Measurements from ENCODE around the gene SLIT3.
"Not testable (repeated sequence)": the region's sequence is repeated elsewhere in the genome, so short reads cannot be mapped to it uniquely, and the experiment has no call there.

SLIT3 gene

DNA sequence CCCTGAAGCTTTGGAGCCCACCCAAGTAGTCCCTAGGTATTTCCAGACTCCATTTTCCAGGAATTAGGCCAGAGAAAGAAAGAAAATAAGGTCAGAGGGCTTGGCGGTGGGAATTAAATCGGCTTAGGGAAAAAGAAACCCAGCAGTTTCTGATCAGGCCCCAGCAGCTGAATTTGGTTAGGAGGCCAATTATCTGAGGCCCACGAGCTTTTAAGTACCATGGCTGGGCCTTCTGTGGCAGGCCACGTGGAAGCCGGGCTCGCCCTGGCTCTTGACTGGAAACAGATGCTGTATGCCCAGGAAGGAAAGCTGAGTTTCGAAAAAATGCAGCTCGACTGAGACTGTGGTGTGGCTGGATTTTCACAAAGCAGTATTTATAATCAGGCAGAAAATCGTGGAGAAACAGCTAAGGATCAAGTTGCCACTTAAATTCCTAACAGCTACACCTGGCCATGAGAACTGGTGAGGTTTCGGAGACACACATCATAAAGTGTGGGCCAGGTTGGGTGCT lies 646.7 kb downstream of the SLIT3 start:
- no peak for DNase-seq (ENCODE audit: insufficient read length, low spot score)
- no peak for FAIRE-seq
- TF ChIP-seq POLR2AphosphoS5 (IDR thresholded peaks at IDR 0.05; ENCODE audit: low read depth, low read length) (no peak), TAF1 (IDR thresholded peaks at IDR 0.05; ENCODE audit: low read depth, low read length) (no peak), SPI1 (IDR thresholded peaks at IDR 0.05; ENCODE audit: low read depth, low read length) (no peak), POLR2A (IDR thresholded peaks at IDR 0.05; ENCODE audit: low read depth, low read length) (no peak), PAX5 (IDR thresholded peaks at IDR 0.05; ENCODE audit: insufficient read depth, low read length, severe bottlenecking) (no peak), POU2F2 (IDR thresholded peaks at IDR 0.05; ENCODE audit: low read depth, low read length) (no peak)

DNA sequence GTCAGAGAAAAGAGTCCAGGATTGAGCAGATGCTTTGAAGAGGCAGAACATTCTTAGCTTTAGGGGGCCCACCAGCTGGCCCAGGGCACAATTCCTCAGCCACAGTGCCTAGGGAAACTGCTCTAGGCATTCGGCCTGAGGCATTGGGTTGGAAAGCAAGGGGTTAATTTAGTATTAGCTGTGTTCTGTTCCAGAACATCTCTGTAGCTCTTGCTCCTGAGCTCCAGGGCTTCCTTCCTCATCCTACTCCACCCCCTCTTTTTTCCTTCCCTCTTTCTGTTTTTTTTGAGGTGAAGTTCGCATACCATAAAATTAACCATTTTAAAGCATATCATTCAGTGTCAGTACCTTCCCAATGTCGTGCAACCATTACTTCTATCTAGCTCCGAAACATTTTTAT lies 647.3 kb downstream of the SLIT3 start:
- DNase-seq (ENCODE audit: insufficient read length, low spot score) (no peak), FAIRE-seq (no peak)
- TF ChIP-seq POLR2A (IDR thresholded peaks at IDR 0.05; ENCODE audit: low read depth, low read length) (no peak), PAX5 (IDR thresholded peaks at IDR 0.05; ENCODE audit: insufficient read depth, low read length, severe bottlenecking) (no peak), SPI1 (IDR thresholded peaks at IDR 0.05; ENCODE audit: low read depth, low read length) (no peak), TAF1 (IDR thresholded peaks at IDR 0.05; ENCODE audit: low read depth, low read length) (no peak), POLR2AphosphoS5 (IDR thresholded peaks at IDR 0.05; ENCODE audit: low read depth, low read length) (no peak), POU2F2 (IDR thresholded peaks at IDR 0.05; ENCODE audit: low read depth, low read length) (no peak)

DNA sequence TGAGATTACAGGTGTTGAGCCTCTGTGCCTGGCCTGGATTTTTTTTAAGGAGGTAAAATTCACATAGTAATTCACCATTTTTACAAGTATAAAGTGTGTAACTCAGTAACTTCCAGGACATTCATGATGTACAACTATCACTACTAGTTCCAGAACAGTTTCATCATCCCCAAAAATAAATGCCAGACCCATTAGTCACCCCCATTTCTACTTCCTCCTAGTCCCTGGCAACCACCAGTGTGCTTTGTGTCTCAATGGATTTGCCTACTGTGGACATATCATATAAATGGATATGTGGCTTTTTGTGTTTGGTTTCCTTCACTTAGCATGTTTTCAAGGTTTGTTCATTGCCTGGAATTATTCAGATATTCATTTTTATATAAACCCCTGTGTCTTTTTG lies 649.3 kb downstream of the SLIT3 start:
- TF ChIP-seq POU2F2 (IDR thresholded peaks at IDR 0.05; ENCODE audit: low read depth, low read length) (no peak), PAX5 (IDR thresholded peaks at IDR 0.05; ENCODE audit: insufficient read depth, low read length, severe bottlenecking) (no peak), POLR2A (IDR thresholded peaks at IDR 0.05; ENCODE audit: low read depth, low read length) (no peak), TAF1 (IDR thresholded peaks at IDR 0.05; ENCODE audit: low read depth, low read length) (no peak), SPI1 (IDR thresholded peaks at IDR 0.05; ENCODE audit: low read depth, low read length) (no peak), POLR2AphosphoS5 (IDR thresholded peaks at IDR 0.05; ENCODE audit: low read depth, low read length) (no peak)
- DNase-seq (ENCODE audit: insufficient read length, low spot score) (no peak), FAIRE-seq (no peak)

DNA sequence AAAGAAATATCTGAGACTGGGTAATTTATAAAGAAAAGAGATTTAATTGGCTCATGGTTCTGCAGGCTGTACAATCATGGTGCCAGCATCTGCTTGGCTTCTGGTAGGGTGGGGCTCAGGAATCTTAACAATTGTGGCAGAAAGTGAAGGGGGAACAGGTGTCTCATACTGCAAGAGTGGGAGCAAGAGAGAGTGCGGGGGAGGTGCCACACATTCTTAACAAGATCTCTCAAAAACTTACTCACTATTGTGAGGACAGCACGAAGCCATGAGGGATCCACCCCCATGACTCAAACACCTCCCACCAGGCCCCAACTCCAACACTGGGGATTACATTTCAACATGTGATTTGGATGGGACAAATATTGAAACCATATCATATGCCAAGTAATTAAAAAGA lies 651.6 kb downstream of the SLIT3 start:
- DNase-seq (ENCODE audit: insufficient read length, low spot score): no peak
- no peak for FAIRE-seq
- TF ChIP-seq TAF1 (IDR thresholded peaks at IDR 0.05; ENCODE audit: low read depth, low read length) (no peak), PAX5 (IDR thresholded peaks at IDR 0.05; ENCODE audit: insufficient read depth, low read length, severe bottlenecking) (no peak), POU2F2 (IDR thresholded peaks at IDR 0.05; ENCODE audit: low read depth, low read length) (no peak), POLR2AphosphoS5 (IDR thresholded peaks at IDR 0.05; ENCODE audit: low read depth, low read length) (no peak), POLR2A (IDR thresholded peaks at IDR 0.05; ENCODE audit: low read depth, low read length) (no peak), SPI1 (IDR thresholded peaks at IDR 0.05; ENCODE audit: low read depth, low read length) (no peak)

DNA sequence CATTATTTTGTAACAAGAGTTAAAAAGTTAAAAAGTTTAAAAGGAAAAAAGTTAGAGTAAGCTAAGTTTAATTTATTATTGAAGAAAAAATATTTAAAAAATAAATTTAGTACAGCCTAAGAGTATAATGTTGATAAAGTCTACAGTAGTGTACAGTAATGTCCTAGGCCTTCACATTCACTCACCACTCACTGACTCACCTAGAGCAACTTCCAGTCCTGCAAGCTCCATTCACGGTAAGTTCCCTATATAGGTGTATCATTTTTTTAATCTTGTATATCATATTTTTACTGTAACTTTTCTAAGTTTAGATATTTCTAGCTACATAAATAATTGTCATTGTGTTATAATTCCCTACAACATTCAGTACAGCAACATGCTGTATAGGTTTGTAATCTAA lies 652.4 kb downstream of the SLIT3 start:
- TF ChIP-seq POU2F2 (IDR thresholded peaks at IDR 0.05; ENCODE audit: low read depth, low read length) (no peak), PAX5 (IDR thresholded peaks at IDR 0.05; ENCODE audit: insufficient read depth, low read length, severe bottlenecking) (no peak), SPI1 (IDR thresholded peaks at IDR 0.05; ENCODE audit: low read depth, low read length) (no peak), POLR2A (IDR thresholded peaks at IDR 0.05; ENCODE audit: low read depth, low read length) (no peak), POLR2AphosphoS5 (IDR thresholded peaks at IDR 0.05; ENCODE audit: low read depth, low read length) (no peak), TAF1 (IDR thresholded peaks at IDR 0.05; ENCODE audit: low read depth, low read length) (no peak)
- FAIRE-seq: no peak
- DNase-seq (ENCODE audit: insufficient read length, low spot score): no peak

DNA sequence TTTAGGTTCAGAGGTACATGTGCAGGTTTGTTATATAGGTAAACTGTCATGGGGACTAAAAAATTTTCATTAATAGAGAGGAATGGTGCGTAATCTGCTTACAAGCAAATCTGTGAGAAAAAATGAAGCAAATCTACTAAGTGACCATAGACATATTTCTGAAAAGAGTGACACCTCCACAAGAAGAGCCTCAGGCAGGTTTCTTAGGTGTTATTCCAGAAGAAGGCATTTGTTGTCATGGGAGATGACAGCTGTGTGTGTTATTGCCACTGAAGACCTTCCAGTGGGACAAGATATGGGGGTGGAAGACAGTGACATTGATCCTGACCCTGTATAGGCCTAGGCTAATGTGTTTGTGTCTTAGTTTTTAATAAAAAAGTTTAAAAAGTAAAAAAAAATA lies 652.9 kb downstream of the SLIT3 start:
- FAIRE-seq: no peak
- DNase-seq (ENCODE audit: insufficient read length, low spot score): no peak
- TF ChIP-seq POLR2AphosphoS5 (IDR thresholded peaks at IDR 0.05; ENCODE audit: low read depth, low read length) (no peak), POU2F2 (IDR thresholded peaks at IDR 0.05; ENCODE audit: low read depth, low read length) (no peak), PAX5 (IDR thresholded peaks at IDR 0.05; ENCODE audit: insufficient read depth, low read length, severe bottlenecking) (no peak), POLR2A (IDR thresholded peaks at IDR 0.05; ENCODE audit: low read depth, low read length) (no peak), SPI1 (IDR thresholded peaks at IDR 0.05; ENCODE audit: low read depth, low read length) (no peak), TAF1 (IDR thresholded peaks at IDR 0.05; ENCODE audit: low read depth, low read length) (no peak)

DNA sequence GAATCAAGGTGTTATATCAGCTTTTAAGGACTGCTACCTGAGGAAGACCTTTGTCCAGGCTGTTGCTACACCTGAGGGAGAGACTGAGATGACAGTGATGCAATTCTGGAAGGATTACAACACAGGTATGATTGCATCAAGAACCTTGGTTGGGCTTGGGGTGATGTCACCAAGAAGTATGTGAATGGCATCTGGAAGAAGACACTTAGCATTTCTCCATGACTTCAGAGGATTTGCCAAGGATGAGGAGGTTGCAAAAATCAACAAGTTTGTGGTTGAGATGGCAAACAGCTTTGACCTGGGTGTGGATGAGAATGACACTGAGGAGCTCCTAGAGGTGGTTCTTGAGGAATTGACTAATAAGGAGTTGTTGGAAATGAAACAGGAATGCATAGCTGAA lies 653.9 kb downstream of the SLIT3 start:
- DNase-seq (ENCODE audit: insufficient read length, low spot score): no peak
- no peak for TF ChIP-seq TAF1 (IDR thresholded peaks at IDR 0.05; ENCODE audit: low read depth, low read length)
- TF ChIP-seq POLR2AphosphoS5 (IDR thresholded peaks at IDR 0.05; ENCODE audit: low read depth, low read length): no peak
- no peak for TF ChIP-seq PAX5 (IDR thresholded peaks at IDR 0.05; ENCODE audit: insufficient read depth, low read length, severe bottlenecking)
- TF ChIP-seq POU2F2 (IDR thresholded peaks at IDR 0.05; ENCODE audit: low read depth, low read length): no peak
- no peak for TF ChIP-seq SPI1 (IDR thresholded peaks at IDR 0.05; ENCODE audit: low read depth, low read length)
- TF ChIP-seq POLR2A (IDR thresholded peaks at IDR 0.05; ENCODE audit: low read depth, low read length): no peak
- FAIRE-seq: no peak

DNA sequence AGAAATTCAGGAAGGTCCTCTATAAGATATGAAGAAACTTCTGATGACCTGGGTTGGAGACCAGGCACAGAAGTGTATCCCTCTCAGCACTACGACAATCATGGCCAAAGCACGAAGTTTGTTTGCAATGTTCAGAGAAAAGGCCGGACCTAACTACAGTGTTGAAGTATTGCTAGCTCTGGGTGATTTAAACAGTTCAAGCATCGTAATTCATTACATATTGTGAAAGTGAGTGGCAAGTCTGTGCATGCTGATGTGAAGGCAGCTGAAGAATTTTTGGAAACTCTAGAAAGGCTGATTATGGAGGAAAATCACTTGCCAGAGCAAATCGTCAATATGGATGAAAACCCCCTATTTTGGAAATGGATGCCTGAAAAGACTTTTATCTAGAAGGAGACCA lies 654.6 kb downstream of the SLIT3 start:
- FAIRE-seq: no peak
- no peak for DNase-seq (ENCODE audit: insufficient read length, low spot score)
- TF ChIP-seq POLR2A (IDR thresholded peaks at IDR 0.05; ENCODE audit: low read depth, low read length): no peak
- no peak for TF ChIP-seq POU2F2 (IDR thresholded peaks at IDR 0.05; ENCODE audit: low read depth, low read length)
- no peak for TF ChIP-seq TAF1 (IDR thresholded peaks at IDR 0.05; ENCODE audit: low read depth, low read length)
- TF ChIP-seq POLR2AphosphoS5 (IDR thresholded peaks at IDR 0.05; ENCODE audit: low read depth, low read length): no peak
- TF ChIP-seq SPI1 (IDR thresholded peaks at IDR 0.05; ENCODE audit: low read depth, low read length): no peak
- TF ChIP-seq PAX5 (IDR thresholded peaks at IDR 0.05; ENCODE audit: insufficient read depth, low read length, severe bottlenecking): no peak

DNA sequence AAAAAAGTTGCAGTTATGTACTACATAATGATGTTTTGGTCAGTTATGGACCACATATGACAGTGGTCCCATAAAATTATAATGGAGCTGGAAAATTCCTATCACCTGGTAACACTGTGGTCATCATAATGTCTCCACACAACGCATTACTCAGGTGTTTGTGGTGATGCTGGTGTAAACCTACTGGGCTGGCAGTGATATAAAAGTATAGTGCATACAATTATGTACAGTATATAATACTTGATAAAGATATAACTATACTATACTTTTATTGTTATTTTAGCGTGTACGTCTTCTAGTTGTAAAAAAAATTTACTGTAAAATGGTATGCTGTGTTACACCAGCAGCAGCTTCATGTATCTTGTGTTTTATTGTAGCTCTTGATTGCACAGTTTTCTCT lies 655.7 kb downstream of the SLIT3 start:
- FAIRE-seq: no peak

DNA sequence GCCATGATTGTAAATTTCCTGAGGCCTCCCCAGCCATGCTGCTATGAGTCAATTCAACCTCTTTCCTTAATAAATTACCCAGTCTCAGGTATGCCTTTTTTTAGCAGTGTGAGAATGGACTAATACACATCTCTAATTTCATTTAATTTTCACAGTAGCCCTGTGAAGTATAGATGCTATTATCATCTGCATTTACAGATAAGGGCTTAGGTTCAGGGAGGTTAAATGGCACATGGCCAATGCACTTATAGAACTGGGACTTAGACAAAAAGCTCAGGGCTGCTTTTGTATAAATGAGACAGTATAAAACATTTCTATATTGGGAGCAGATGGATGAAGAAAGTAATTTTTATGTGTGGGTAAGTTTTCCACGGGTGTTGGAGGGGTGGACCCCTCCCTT lies 658.9 kb downstream of the SLIT3 start:
- TF ChIP-seq SPI1 (IDR thresholded peaks at IDR 0.05; ENCODE audit: low read depth, low read length): no peak
- TF ChIP-seq PAX5 (IDR thresholded peaks at IDR 0.05; ENCODE audit: insufficient read depth, low read length, severe bottlenecking): no peak
- TF ChIP-seq POLR2A (IDR thresholded peaks at IDR 0.05; ENCODE audit: low read depth, low read length): no peak
- no peak for TF ChIP-seq POLR2AphosphoS5 (IDR thresholded peaks at IDR 0.05; ENCODE audit: low read depth, low read length)
- no peak for TF ChIP-seq TAF1 (IDR thresholded peaks at IDR 0.05; ENCODE audit: low read depth, low read length)
- TF ChIP-seq POU2F2 (IDR thresholded peaks at IDR 0.05; ENCODE audit: low read depth, low read length): no peak
- FAIRE-seq (no peak), DNase-seq (ENCODE audit: insufficient read length, low spot score) (no peak)

More for the DNA sequence above, 655.7 kb downstream of the SLIT3 start:
- TF ChIP-seq POLR2A (IDR thresholded peaks at IDR 0.05; ENCODE audit: low read depth, low read length) (no peak), POLR2AphosphoS5 (IDR thresholded peaks at IDR 0.05; ENCODE audit: low read depth, low read length) (no peak), POU2F2 (IDR thresholded peaks at IDR 0.05; ENCODE audit: low read depth, low read length) (no peak), TAF1 (IDR thresholded peaks at IDR 0.05; ENCODE audit: low read depth, low read length) (no peak), SPI1 (IDR thresholded peaks at IDR 0.05; ENCODE audit: low read depth, low read length) (no peak), PAX5 (IDR thresholded peaks at IDR 0.05; ENCODE audit: insufficient read depth, low read length, severe bottlenecking) (no peak)
- no peak for DNase-seq (ENCODE audit: insufficient read length, low spot score)

DNA sequence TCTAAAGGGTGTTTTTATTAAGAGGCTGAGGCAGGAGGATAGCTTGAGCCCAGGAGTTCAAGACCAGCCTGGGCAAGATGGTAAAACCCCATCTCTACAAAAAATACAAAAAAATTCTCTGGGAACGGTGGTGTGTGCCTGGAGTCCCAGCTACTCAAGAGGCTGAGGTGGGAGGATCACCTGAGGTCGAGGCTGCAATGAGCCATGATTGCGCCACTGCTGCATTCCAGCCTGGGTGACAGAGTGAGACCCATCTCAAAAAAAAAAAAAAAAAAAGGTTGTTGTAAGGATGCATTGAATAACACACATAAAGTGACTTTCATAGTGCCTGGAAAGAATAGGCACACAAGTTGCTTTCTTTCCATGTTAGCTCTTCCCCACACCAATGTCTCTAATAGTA lies 662.1 kb downstream of the SLIT3 start:
- not testable (repeated sequence) for FAIRE-seq; DNase-seq (ENCODE audit: insufficient read length, low spot score)

Data from GM12891 (cell line).